ENCODE data around the gene FKBP1C. TPM values are rescaled to one million over a fixed set of nuclear protein-coding genes. Genes with fewer than 3 reads are reported as not detected.

The FKBP1C gene
- total RNA-seq, 2 donors from 2014 or later: 0.32 TPM; not detected in 1

GRCh38 chr6:63188828-63189227, 22.4 kb upstream of the FKBP1C start:
- Histone ChIP-seq H3K27ac (no peak overlapping the region), H3K9me3 (no peaks in the 10 kb centered on the region), H3K27me3 (replicated peaks; ENCODE audit: insufficient read depth) (no peaks in the 10 kb centered on the region), H3K4me1 (replicated peaks) (no peaks in the 10 kb centered on the region), H3K4me3 (no peak overlapping the region), H3K36me3 (no peaks in the 10 kb centered on the region)
- TF ChIP-seq CTCF (IDR thresholded peaks at IDR 0.05) (no peak), POLR2A (IDR thresholded peaks at IDR 0.05) (no peak), POLR2AphosphoS5 (IDR thresholded peaks at IDR 0.05) (no peak)
- intact Hi-C loops (cut with DNase I): no loop called here
- no peak for DNase-seq (ENCODE audit: low spot score)

GRCh38 chr6:63193324-63193723, 17.9 kb upstream of the FKBP1C start:
- intact Hi-C loops (cut with DNase I): no loop called here
- H3K36me3 ChIP-seq: no peaks in the 10 kb centered on the region
- H3K27me3 ChIP-seq (replicated peaks; ENCODE audit: insufficient read depth): no peaks in the 10 kb centered on the region
- TF ChIP-seq POLR2A (IDR thresholded peaks at IDR 0.05): no peak
- TF ChIP-seq CTCF (IDR thresholded peaks at IDR 0.05): no peak
- 94% methylated on average over 5 of the region's 5 CpGs for WGBS
- no peak overlapping the region for H3K4me3 ChIP-seq
- H3K4me1 ChIP-seq (replicated peaks): no peaks in the 10 kb centered on the region
- no peak overlapping the region for H3K27ac ChIP-seq
- H3K9me3 ChIP-seq: no peaks in the 10 kb centered on the region
- DNase-seq (ENCODE audit: low spot score): no peak

GRCh38 chr6:63197741-63198140, 13.5 kb upstream of the FKBP1C start:
- intact Hi-C loops (cut with DNase I): no loop called here
- no peak for DNase-seq (ENCODE audit: low spot score)
- H3K9me3 ChIP-seq: no peaks in the 10 kb centered on the region
- H3K27ac ChIP-seq: no peak overlapping the region
- TF ChIP-seq POLR2AphosphoS5 (IDR thresholded peaks at IDR 0.05) (no peak), CTCF (IDR thresholded peaks at IDR 0.05) (no peak), POLR2A (IDR thresholded peaks at IDR 0.05) (no peak)
- no peaks in the 10 kb centered on the region for H3K4me1 ChIP-seq (replicated peaks)
- H3K4me3 ChIP-seq: no peak overlapping the region
- H3K27me3 ChIP-seq (replicated peaks; ENCODE audit: insufficient read depth): no peaks in the 10 kb centered on the region
- no peaks in the 10 kb centered on the region for H3K36me3 ChIP-seq

GRCh38 chr6:63213325-63213724, 2.1 kb downstream of the FKBP1C start:
- WGBS: 97% methylated on average over 2 of the region's 2 CpGs
- H3K27ac ChIP-seq: no peak overlapping the region
- DNase-seq (ENCODE audit: low spot score): no peak
- no peaks in the 10 kb centered on the region for H3K36me3 ChIP-seq
- TF ChIP-seq POLR2AphosphoS5 (IDR thresholded peaks at IDR 0.05): no peak
- no peak for TF ChIP-seq CTCF (IDR thresholded peaks at IDR 0.05)
- TF ChIP-seq POLR2A (IDR thresholded peaks at IDR 0.05): no peak
- H3K9me3 ChIP-seq: no peaks in the 10 kb centered on the region
- H3K27me3 ChIP-seq (replicated peaks; ENCODE audit: insufficient read depth): no peaks in the 10 kb centered on the region
- no peak overlapping the region for H3K4me3 ChIP-seq
- no peaks in the 10 kb centered on the region for H3K4me1 ChIP-seq (replicated peaks)
- intact Hi-C loops (cut with DNase I): no loop called here

- H3K36me3 ChIP-seq: no peaks in the 10 kb centered on the region
- DNase-seq (ENCODE audit: low spot score): no peak
- TF ChIP-seq CTCF (IDR thresholded peaks at IDR 0.05) (no peak), POLR2A (IDR thresholded peaks at IDR 0.05) (no peak), POLR2AphosphoS5 (IDR thresholded peaks at IDR 0.05) (no peak)
- intact Hi-C loops (cut with DNase I): no loop called here
- H3K27me3 ChIP-seq (replicated peaks; ENCODE audit: insufficient read depth): no peaks in the 10 kb centered on the region
- H3K4me3 ChIP-seq: no peak overlapping the region
- no peak overlapping the region for H3K27ac ChIP-seq
- WGBS: 53% methylated on average over 3 of the region's 3 CpGs
- H3K4me1 ChIP-seq (replicated peaks): no peaks in the 10 kb centered on the region
- no peaks in the 10 kb centered on the region for H3K9me3 ChIP-seq
These were observed 3.5 kb downstream of the FKBP1C start for GRCh38 chr6:63214816-63215215.
